ENCODE data around the gene SRP72. TPM values are rescaled to one million over a fixed set of nuclear protein-coding genes. Genes with fewer than 3 reads are reported as not detected.

The SRP72 gene
- total RNA-seq = 79.3 and 89.7 TPM in 2 replicates

GRCh38 chr4:56467284-56468096, at the start of gene SRP72:
Gene SRP72 (plus strand): TSS chr4:56467617. CDS start chr4:56467636, 19 bp downstream.

GRCh38 chr4:56435140-56435926, 32.1 kb upstream of the SRP72 start, which contains the start of gene PPAT:
Gene PPAT (minus strand): TSS chr4:56435615. CDS start chr4:56435477, 138 bp downstream.

GRCh38 chr4:56505269-56506130, 38.1 kb downstream of the SRP72 start, which contains the start of gene ARL9:
Gene ARL9 (plus strand): TSS chr4:56505791. CDS start chr4:56505863, 72 bp downstream.

Other genes with a start within 250 kb of the SRP72 start
- gene AASDH, start 80.1 kb upstream of the SRP72 start, total RNA-seq = 9.4 and 11.2 TPM in 2 replicates
- 10.3 and 10.9 TPM in 2 replicates for gene PPAT, start 32.0 kb upstream of the SRP72 start, total RNA-seq
- 38.6 and 41.3 TPM in 2 replicates for gene PAICS, start 31.4 kb upstream of the SRP72 start, total RNA-seq
- 0.32 TPM in 1 of 2 replicates, not detected in the other for gene ARL9, start 38.2 kb downstream of the SRP72 start, total RNA-seq
- not detected in 2 replicates for gene HOPX, start 213.7 kb downstream of the SRP72 start, total RNA-seq

All from hair follicle dermal papilla cell (primary cell).